ENCODE measurements around the gene CCN2.
"Not testable (repeated sequence)": the region's sequence is repeated elsewhere in the genome, so short reads cannot be mapped to it uniquely, and the experiment has no call there.

The CCN2 gene

DNA sequence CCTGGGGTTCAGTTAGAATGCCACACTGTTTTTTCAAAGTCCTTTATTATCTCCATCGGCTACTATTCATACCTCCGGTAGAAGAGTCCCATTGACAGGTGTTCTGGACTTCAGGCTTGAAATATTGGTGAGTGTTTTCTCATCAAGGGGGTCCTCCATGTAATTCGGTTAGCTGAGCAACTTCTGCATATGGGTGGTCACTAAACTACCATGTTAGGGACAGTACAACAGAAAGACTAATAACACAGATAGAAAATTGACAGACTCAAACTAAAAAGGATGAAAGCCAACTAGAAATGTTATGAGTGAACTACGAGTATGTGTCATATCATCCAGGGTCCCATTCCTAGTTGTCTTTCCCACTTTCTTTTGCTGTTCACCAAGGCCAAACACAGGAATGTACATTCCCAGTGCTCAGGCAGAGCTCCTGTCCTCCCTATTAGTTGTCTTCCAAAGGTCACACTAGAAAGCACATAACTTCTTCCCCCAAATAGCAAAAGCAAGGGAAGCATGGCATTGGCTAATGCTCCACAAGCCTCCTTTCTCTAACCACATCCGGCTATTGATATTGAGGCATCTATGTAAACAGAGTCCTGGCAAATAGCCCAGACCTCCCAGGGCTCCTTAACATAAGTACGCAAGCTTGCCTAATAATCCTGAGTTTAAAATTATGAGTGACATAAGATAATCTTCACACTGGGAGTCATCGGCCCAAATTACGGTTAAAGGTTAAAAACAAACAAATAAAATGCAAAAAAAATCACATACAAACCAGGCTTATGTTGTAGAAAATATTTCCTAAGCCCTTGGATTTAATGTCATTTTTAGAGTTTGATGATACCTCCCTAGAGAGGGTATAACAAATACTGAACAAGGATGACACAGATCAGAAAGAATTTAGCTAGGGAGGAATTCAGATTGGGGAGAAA is 13.2 kb downstream of the CCN2 start:
- no peak for DNase-seq

DNA sequence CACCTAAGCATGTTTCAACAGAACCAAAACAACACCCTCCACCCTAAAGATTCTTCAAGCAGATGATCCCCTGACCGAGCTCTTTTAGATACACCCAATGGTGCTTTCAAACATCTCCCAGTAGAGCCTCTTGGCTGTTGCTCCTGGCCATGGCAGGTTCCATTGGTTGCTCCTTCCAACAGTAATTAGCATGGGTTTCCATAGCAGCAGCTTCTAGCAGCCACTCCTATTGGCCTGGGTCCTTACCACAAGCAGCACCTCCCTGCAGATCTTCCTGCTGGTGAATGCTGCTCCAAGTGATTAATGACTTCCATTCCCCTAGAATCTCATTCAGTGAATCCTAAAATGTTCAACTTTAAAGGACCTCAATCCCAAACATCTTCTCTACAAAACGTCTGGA is 13.9 kb downstream of the CCN2 start:
- no peak for DNase-seq

DNA sequence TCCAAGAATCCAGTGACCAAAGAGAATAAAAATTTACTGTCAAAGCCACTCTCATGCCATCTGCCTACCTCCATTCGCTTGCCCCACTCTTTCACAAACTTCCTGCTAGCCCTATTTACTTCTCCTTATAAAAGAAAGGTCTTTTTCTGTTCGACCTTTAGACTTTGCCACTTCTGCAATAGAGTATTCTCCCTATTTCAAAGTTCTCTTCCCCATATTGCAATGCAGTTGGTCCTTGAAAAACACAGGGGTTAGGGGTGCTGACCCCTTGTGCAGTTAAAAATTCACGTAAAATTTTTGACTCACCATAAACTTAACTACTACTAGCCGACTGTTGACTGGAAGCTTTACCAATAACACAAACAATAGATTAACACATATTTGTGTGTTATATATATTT is 15.0 kb downstream of the CCN2 start:
- DNase-seq: no peak

DNA sequence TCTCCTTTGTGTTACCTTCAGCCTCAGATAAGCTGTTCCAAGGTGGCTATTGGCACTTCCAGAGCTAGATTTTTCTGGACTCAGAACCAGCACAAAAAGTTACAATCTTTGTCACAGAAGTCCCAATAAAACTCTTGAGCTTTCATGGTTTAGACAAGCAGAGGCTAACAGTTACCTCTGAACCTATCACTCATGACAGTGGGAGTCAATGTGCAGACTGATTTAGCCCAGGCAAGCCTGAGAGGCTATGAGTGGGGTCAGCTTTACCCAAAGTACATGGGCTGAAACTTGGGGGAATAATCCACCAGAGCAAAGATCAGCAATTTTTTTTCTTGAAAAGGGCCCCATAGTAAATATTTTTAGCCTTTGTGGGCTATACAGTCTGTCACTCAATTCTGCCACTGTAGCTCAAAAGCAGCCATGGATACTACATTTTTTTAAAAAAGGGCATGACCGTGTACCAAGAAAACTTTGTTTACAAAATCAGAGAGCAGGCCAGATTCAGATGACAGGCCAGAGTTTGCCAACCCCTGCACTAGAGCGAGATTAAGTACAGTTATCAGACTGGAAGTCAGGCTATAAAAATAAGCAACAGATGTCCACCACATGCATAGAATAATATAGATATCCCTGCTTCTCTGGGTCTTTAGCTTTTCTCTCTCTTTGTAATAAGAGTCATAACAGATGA is 20.0 kb downstream of the CCN2 start:
- DNase-seq: no peak

DNA sequence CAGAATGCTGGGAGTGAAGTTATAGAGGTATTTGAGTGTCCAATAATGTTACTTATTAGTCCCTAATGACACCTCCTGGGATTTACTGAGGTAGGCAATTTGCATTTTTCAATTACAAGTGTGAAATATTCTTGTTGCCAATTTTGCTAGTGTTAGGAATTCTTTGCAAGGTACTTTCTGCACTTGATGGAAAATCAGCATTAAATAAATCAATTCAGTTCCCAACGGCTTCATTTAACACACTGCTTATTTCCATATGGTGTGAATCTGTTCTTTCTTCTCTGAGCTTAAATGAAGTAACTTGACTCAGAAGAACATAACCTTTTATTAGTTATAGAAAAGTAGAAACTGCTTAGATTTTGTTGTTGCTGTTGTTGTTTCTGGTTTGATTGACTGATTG is 21.2 kb downstream of the CCN2 start:
- DNase-seq: no peak

DNA sequence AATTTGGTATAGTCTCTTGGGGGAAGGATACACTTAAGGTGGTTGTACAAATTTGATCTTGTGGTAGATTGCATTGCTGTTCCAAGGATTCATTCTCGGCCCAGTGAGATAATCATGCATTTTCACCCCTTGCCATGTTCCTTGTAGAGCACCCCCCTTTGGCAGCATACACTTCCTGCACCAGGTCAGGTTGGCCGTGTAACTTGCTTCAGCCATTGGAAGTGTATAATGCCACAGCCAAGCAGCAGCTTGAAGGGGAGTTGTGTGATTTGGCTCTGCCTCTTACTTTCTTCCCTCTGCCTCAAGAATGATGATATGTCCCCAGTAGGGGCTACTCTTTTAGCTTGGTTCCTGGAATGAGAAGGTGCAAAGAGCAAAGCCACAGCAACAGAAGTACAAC is 21.9 kb downstream of the CCN2 start:
- no peak for DNase-seq

DNA sequence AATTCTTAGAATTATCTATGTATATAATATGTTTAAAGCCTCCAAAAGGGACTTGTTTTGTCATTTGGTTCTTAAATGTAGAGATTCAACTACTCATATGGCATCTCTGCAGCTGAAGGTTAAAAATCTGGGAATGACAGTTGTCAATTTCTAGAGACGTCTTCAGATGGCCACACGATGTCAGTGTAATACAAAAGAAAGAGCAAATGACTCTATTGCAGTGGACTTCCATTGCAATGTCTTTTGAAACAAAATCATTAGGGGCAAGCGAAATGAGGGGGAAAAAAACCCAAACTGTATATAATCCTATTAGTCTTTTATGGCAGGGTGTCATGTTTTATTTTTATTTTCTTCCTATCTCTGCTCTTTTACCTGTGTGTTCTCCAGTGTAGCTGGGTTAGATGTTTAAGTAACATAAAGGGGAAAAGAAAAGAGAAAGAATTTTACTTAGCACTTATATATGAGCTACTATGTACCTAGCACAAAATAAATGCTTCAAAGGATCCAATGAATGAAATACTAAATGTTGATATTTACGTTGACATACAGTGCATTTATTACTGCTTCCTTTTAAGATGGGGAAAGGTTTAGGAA is 26.2 kb downstream of the CCN2 start:
- no peak for DNase-seq

DNA sequence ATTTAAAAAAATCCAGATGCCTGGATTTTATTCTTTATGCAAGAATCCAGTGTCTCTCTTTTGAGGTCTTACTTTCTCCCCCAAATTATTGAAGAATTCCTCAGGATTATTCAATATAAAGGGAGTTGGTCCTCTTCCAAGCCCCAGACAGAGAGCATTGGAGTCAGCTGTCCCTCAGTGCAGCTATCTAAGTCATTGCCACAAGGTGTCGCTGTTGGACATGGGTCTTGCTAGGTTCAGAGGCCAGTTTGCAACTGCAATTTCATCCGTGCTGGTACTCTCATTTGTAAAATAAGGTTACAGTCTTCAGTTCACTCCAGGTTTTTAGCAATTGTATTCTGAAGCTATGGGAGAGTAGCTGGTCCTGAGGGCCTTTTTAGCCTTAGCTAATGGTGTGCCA is 27.8 kb downstream of the CCN2 start:
- no peak for DNase-seq

DNA sequence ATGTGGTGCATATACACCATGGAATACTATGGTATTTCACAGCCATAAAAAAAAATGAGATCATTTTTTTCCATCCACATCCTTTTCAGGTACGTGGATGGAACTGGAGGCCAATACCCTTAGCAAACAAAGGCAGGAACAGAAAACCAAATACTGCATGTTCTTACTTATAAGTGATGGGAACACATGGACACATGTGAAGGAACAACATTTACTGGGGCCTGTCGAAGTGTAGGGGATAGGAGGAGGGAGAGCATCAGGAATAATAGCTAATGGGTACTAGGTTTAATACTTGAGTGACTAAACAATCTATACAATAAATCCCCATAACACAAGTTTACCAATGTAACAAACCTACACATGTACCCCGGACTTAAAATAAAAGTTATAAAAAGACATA is 30.5 kb downstream of the CCN2 start:
- DNase-seq: no peak

DNA sequence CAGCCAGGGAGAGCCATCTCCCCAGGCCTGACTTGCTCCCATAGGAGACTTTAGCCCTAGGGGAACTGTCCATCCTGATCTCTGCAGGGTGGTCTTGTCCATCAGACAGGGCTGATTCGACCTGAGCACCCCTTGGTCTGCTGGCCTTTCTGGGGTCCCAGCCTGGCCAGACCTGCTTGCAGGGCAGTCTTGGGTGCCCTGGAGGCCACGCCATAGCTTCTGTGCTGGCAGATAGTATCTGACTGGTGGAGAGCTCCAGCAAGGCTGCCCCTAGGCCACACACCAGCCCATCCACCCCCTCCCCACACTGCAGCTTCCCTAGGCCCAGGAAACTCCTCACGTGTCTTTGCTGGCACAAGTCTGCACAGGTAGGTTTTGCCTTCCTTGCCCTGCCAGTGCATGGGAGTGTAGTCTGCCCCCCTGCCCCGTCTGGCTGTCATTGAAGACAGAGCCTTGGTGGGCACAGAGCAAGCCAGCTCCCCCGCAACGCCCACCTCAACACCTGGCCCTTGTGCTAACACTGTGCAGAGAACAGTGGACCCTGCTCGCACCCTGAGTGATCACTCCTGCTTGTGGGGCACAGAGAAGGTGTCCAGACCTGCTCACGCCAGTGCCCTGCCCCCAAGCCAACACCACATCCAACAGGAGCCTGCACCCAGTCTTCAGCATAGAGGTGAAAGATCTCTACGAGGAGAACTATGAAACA is 32.4 kb downstream of the CCN2 start:
- DNase-seq: no peak

DNA sequence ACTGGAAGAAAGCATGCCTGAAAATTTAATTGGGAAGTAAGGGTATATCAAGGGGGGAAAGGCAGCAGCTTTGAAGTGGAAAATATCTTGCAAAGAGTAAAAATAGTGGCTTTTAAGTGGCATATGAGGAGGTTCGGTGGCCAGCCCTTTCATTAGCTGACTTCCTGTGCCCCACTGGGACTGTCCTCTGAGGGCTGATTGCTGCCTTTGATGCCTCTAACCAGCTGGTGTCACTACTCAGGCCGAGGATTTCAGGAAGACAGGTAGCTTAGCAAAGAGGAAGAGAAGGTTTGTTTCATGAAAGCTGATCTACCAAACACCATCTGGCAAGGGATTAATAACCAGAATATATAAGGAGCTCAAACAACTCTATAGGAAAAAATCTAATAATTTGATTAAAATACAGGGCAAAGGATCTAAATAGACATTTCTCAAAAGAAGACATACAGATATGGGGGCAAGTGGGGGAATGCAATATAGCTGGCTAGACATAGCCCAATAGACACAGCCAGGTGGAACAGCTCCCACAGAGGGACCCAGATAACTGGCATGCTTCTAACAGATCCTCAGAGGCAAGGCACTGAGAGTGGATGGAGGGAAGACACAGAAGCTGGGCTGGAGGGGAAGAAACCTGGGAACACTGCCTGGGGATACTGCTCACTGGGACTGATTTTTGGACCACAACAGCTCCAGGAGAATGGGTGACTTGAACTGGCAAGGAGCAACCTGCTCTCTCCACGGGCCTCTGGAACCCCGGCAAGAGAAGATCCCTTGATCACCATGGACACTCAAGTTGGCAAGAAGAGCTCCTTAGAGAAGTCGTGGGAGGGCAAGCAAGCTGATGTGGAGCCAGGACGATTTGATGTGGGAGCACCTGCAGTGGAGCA is 33.2 kb downstream of the CCN2 start:
- no peak for DNase-seq

DNA sequence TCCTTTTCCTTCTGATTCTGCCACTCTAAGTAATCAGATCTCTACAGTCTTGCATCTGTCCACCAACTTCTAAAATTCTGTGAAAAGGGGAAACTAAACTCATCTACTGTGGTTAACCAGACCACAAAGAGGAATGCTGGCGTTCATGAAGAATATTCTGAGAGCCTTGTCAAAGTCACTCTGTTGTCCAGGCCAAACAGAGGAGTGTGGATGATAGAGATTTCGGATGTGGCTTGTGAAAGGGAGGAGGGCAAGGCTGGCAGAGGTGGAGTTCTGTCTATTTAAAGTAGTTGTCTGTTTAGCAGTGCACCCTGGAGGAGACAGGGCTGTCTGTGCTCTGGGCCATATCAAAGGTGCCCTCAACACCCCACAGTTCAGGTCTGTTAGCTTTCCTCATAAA is 33.9 kb downstream of the CCN2 start:
- no peak for DNase-seq

DNA sequence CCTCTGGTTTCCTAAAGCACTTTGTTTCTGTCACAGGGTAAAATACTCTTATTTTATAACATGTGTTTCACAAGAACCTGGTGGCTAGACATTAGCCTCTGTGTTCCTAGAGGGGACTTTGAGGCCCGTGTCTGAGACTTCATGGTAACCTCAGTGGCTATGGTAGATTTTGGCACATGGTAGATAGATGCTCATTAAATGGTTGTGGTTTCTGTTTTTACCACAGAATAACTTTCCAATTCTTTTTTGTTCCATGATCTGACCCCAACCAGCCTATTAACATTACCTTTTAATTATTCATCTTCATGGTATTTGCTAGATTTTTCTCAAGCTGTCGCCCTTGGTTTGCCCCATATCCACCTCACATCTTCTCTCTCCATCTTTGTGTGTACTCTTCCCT is 34.3 kb downstream of the CCN2 start:
- DNase-seq: no peak

DNA sequence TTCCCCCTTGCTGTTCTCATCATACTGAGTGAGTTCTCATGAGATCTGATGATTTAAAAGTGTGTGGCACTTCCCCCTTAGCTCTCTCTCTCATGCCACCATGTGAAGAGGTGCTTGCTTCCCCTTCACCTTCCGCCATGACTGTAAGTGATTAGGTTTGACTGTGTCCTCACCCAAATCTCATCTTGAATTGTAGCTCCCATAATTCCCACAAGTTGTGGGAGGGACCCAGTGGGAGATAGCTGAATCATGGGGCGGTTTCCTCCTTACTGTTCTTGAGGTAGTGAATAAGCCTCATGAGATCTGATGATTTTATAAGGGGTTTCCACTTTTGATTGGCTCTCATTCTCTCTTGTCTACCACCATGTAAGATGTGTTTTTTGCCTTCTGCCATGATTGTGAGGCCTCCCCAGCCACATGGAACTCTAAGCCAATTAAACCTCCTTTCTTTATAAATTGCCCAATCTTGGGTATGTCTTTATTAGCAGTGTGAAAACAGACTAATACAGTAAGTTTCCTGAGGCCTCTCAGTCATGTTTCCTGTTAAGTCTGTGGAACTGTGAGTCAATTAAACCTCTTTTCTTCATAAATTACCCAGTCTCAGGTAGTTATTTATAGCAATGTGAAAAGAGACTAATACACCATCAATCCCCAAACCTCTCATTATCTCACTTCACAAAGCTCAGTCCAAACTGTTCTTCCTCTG is 34.9 kb downstream of the CCN2 start:
- DNase-seq: not testable (repeated sequence)

DNA sequence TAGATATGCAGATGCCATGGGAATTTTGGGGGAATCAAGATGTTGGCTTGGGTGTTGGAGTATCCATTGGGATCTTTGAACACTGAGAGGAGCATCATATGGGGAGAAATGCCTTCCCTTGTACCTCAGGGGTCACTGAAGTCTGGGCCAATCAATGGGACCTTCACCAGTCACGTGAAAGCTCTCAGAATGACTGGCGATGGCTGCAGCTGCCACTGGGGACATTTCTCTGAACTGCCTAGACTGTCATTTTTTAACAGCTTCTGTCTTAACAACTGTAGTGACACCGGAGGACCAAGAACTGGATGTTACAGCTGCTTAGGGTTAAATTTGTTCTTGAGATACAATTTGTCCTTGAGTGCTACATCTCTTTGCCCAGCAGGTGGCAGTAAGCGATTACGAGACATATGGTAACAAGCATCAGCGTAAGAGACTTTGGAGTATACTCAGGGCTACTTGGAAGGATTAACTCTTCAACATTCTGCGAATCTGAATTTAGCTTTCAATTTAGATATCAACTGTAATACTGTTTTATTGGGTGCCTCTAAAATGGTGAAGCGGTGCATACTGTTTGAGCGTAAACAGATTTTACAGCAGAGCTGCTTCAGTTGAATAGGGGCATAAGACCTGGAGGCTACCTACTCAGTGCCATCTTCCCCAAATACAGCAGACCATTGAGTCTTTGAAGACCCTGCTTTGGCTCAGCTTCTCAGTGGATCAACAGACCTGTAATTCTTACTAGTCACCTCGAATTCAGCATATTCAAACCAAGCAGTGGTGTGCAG is 36.0 kb downstream of the CCN2 start:
- DNase-seq: peak; percentile 39

DNA sequence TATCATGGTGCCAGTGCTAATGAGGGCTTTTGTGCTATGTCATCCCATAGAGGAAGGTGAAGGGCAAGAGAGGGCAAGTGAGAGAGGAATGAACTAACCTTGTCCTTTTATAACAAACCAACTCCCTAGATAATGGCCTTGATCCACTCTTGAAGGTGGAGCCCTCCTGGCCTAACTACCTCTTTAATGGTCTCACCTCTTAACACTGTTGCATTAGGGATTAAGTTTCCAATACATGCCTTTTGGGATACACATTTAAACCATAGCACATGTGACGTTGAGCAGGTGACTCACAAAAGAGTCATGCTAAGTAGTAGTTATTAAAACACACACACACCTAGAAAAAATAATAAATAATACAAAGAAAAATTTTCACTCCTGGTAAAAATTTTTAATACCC is 36.9 kb downstream of the CCN2 start:
- DNase-seq: no peak

DNA sequence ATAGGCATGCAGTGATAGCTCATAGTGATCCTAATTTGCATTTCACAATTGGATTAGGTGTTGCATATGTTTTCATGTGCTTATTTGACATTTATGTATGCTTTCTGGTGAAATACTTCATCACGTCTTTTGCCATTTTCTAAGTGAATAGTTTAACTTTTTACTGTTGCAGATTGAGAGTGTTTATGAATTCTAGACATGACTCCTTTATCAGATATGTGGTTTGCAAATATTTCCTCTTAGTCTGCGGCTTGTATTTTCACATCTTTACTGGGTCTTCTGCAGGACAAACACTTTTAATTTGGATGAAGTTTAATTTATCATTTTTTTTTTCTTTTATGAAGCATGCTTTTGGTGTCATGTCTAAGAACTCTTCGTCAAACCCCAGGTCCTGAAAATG is 39.2 kb downstream of the CCN2 start:
- DNase-seq: no peak

DNA sequence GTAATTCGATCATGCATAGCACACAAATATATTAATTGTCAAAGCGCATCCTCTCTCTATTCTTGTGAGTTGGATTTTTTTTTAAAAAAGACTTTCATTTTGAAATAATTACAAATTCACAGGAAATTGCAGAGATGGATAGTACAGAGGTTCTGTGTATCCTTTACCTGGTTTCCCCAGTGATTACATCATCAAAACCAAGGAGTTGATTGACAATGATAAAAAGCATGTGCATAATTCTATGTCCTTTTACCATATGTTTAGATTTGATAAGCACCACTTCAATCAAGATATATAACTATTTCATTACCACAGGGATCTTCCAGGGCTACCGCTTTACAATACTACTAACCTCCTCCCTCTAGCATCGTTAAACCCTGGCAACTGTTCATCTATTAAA is 40.2 kb downstream of the CCN2 start:
- no peak for DNase-seq

DNA sequence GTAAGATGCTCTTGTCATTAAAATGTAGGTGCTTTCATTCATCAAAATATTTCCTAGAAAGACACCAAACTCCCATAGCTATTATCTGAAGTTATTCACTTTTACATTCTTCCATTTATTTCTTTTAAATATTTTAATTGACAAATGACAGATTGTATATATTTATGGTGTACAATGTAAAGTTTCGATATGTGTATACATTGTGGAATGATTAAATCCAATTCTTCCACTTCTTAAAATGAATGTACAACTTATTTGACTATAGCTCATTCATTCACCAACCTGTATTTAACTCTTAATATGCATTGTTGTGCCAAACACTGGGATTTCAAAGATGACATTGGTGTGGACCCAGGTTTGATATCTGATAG is 41.0 kb downstream of the CCN2 start:
- no peak for DNase-seq

DNA sequence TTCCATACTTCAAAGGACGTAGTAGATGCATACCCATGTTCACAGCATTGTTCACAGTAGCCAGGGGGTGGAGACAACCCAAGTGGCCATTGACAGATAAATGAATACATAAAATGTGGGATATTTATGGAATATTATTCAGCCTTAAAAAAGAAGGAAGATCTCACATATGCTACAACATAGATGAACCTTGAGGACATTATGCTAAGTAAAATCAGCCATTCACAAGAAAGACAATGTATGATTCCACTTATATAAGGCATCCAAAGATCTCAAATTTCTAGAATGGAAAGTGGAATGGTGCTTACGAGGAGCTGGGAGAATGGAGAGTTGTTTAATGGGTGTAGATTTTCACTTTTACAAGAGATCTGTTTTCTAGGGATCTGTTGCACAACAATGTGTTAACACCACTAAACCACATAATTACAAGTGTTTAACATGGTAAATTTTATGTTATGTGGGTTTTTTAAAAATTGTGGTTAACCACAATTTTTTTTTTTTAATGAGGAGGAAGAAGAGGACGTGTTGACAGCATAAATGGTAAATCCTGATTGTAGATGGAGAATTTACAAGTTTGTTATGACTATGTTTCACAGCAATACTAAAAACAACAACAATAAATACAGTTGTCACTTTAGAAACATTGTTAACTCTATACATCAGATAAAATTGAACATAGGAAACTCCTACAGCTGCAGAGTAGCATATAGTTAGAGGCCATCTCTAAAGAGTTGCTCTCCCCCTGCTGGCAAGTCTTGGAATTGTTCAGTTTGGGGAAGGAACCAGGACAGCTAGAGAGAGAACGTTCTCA is 41.6 kb downstream of the CCN2 start:
- DNase-seq: peak; percentile 72
